ENCODE measurements around the gene LPO. TPM values are rescaled to one million over a fixed set of nuclear protein-coding genes. Genes with fewer than 3 reads are reported as not detected.

The LPO gene
- total RNA-seq, 1 experiment from 2014 or later: not detected

- H3K4me3 ChIP-seq (ENCODE audit: low read length): no peak overlapping the region
- TF ChIP-seq CTCF (conservative IDR thresholded peaks at IDR 0.05; ENCODE audit: low read depth, low read length): no peak
- TF ChIP-seq EZH2phosphoT487 (IDR thresholded peaks at IDR 0.05; ENCODE audit: borderline replicate concordance, low read length): no peak
- TF ChIP-seq EZH2 (IDR thresholded peaks at IDR 0.05; ENCODE audit: low read length, unreplicated experiment): no peak
- no peaks in the 10 kb centered on the region for H3K9me3 ChIP-seq (ENCODE audit: low read length)
- H3K27me3 ChIP-seq (ENCODE audit: low read length): peaks cover 91% of the 10 kb centered on the region
- H3K9me2 ChIP-seq (replicated peaks; ENCODE audit: low read length): no peaks in the 10 kb centered on the region
- H3K36me3 ChIP-seq (ENCODE audit: low read depth, low read length): no peaks in the 10 kb centered on the region
- DNase-seq (no peak), ATAC-seq (no peak)
- H3K79me2 ChIP-seq (ENCODE audit: low read length): no peaks in the 10 kb centered on the region
- H4K20me1 ChIP-seq (ENCODE audit: low read length): no peaks in the 10 kb centered on the region
- ChIA-PET CTCF (no interaction called here), POLR2A (ENCODE audit: unreplicated experiment) (no interaction called here)
- no peaks in the 10 kb centered on the region for H3K4me1 ChIP-seq (ENCODE audit: insufficient read depth, low read length)
- intact Hi-C loops (cut with micrococcal nuclease): loop anchor here (5.0 kb wide), 1 partner anchor 185 kb away; no protein-coding TSS in a partner anchor
- no peak overlapping the region for H3K4me2 ChIP-seq (ENCODE audit: low read length)
- no peak overlapping the region for H3K9ac ChIP-seq (ENCODE audit: low read length)
- BruUV-seq (replicated peaks): no TSS peak
- H3K27ac ChIP-seq (ENCODE audit: low read length): no peak overlapping the region
- no peak overlapping the region for H2AFZ ChIP-seq (ENCODE audit: low read length)
- no peaks in the 10 kb centered on the region for H3F3A ChIP-seq (ENCODE audit: low read length, unreplicated experiment)
Measured at GRCh38 chr17:58262149-58262548, 23.8 kb downstream of the LPO start.

- Histone ChIP-seq H3K36me3 (ENCODE audit: low read depth, low read length) (no peaks in the 10 kb centered on the region), H2AFZ (ENCODE audit: low read length) (no peak overlapping the region), H3K9me2 (replicated peaks; ENCODE audit: low read length) (no peaks in the 10 kb centered on the region), H3K27me3 (ENCODE audit: low read length) (peaks cover 92% of the 10 kb centered on the region), H3K9ac (ENCODE audit: low read length) (no peak overlapping the region), H3K27ac (ENCODE audit: low read length) (no peak overlapping the region), H3K4me2 (ENCODE audit: low read length) (no peak overlapping the region), H3K4me3 (ENCODE audit: low read length) (no peak overlapping the region), H3F3A (ENCODE audit: low read length, unreplicated experiment) (no peaks in the 10 kb centered on the region), H4K20me1 (ENCODE audit: low read length) (no peaks in the 10 kb centered on the region), H3K9me3 (ENCODE audit: low read length) (no peaks in the 10 kb centered on the region), H3K4me1 (ENCODE audit: insufficient read depth, low read length) (no peaks in the 10 kb centered on the region), H3K79me2 (ENCODE audit: low read length) (no peaks in the 10 kb centered on the region)
- ATAC-seq (no peak), DNase-seq (no peak)
- TF ChIP-seq CTCF (conservative IDR thresholded peaks at IDR 0.05; ENCODE audit: low read depth, low read length): no peak
- no peak for TF ChIP-seq EZH2 (IDR thresholded peaks at IDR 0.05; ENCODE audit: low read length, unreplicated experiment)
- TF ChIP-seq EZH2phosphoT487 (IDR thresholded peaks at IDR 0.05; ENCODE audit: borderline replicate concordance, low read length): no peak
- ChIA-PET CTCF (no interaction called here), POLR2A (ENCODE audit: unreplicated experiment) (no interaction called here)
- BruUV-seq (replicated peaks): no TSS peak
- intact Hi-C loops (cut with micrococcal nuclease): loop anchor here (5.0 kb wide), 1 partner anchor 184 kb away; no protein-coding TSS in a partner anchor
Measured at GRCh38 chr17:58263773-58264172, 25.4 kb downstream of the LPO start.

- no peaks in the 10 kb centered on the region for H3K9me3 ChIP-seq (ENCODE audit: low read length)
- H4K20me1 ChIP-seq (ENCODE audit: low read length): no peaks in the 10 kb centered on the region
- H3K27me3 ChIP-seq (ENCODE audit: low read length): peaks cover 85% of the 10 kb centered on the region
- H3K4me2 ChIP-seq (ENCODE audit: low read length): no peak overlapping the region
- H3K9me2 ChIP-seq (replicated peaks; ENCODE audit: low read length): no peaks in the 10 kb centered on the region
- POLR2A ChIA-PET (ENCODE audit: unreplicated experiment): no interaction called here
- H3K9ac ChIP-seq (ENCODE audit: low read length): no peak overlapping the region
- H3K4me3 ChIP-seq (ENCODE audit: low read length): no peak overlapping the region
- no peaks in the 10 kb centered on the region for H3K36me3 ChIP-seq (ENCODE audit: low read depth, low read length)
- no peaks in the 10 kb centered on the region for H3K79me2 ChIP-seq (ENCODE audit: low read length)
- intact Hi-C loops (cut with micrococcal nuclease): loop anchor here (5.0 kb wide), 1 partner anchor 183 kb away; no protein-coding TSS in a partner anchor
- no peak overlapping the region for H3K27ac ChIP-seq (ENCODE audit: low read length)
- no TSS peak for BruUV-seq (replicated peaks)
- no peak overlapping the region for H2AFZ ChIP-seq (ENCODE audit: low read length)
- DNase-seq: no peak
- no peak for ATAC-seq
- no peak for TF ChIP-seq EZH2phosphoT487 (IDR thresholded peaks at IDR 0.05; ENCODE audit: borderline replicate concordance, low read length)
- CTCF ChIA-PET: no interaction called here
- no peaks in the 10 kb centered on the region for H3F3A ChIP-seq (ENCODE audit: low read length, unreplicated experiment)
- H3K4me1 ChIP-seq (ENCODE audit: insufficient read depth, low read length): no peaks in the 10 kb centered on the region
Measured at GRCh38 chr17:58264407-58265103, 26.2 kb downstream of the LPO start.

All from PC-3 (cell line).